Right lobe of liver (tissue), 6 donors: ENCODE data around the gene ISLR2. TPM values are rescaled to one million over a fixed set of nuclear protein-coding genes. Genes with fewer than 3 reads are reported as not detected.

Experiments
- ATAC-seq, 4 donors: fragments of 200-7000 bp; cut with Tn5 transposase; one replicate each; pipeline ENCODE4 v1.9.1; 2020; ENCODE audit warnings: mild to moderate bottlenecking in 4 of 4, moderate library complexity in 4 of 4
- DNase-seq, 3 donors: peaks; one replicate each; pipeline ENCODE4 v3.0.0-alpha.2; 2020
- H3K27ac ChIP-seq, 3 donors: fragments of 200-600 bp; one replicate each; pipeline ENCODE4 v1.8.0; 2022
- H3K27me3 ChIP-seq, 2 donors: fragments of 200-600 bp; one replicate each; pipeline ENCODE4 v1.8.0; 2022
- H3K36me3 ChIP-seq, 4 donors: fragments of 200-600 bp; sonication (generic) in 1 of 4; one replicate each; pipeline versions ENCODE4 v1.5.1 to v1.8.0; 2017 to 2022; ENCODE audit warnings: control low read depth in 1 of 4
- H3K4me1 ChIP-seq, 4 donors: fragments of 200-600 bp; sonication (generic) in 1 of 4; one replicate each; pipeline versions ENCODE4 v1.5.1 to v1.8.0; 2017 to 2022; ENCODE audit warnings: control low read depth in 1 of 4
- H3K4me3 ChIP-seq, 3 donors: fragments of 200-600 bp; one replicate each; pipeline ENCODE4 v1.8.0; 2022
- H3K9me3 ChIP-seq, 4 donors: fragments of 200-600 bp; sonication (generic) in 1 of 4; one replicate each; pipeline versions ENCODE4 v1.5.1 to v1.8.0; 2017 to 2022; ENCODE audit warnings: control low read depth in 1 of 4
- CTCF ChIP-seq, 4 donors: fragments of 200-600 bp in 3 of 4; fragments of 450-650 bp in 1 of 4; IDR thresholded peaks; one replicate each; pipeline versions ENCODE4 v1.5.1 to v1.8.0; 2016 to 2022; ENCODE audit warnings: antibody characterized with exemption in 4 of 4, mild to moderate bottlenecking in 2 of 4
- POLR2A ChIP-seq: fragments of 450-650 bp; IDR thresholded peaks from one replicate; pipeline ENCODE4 v1.6.1; 2017; ENCODE audit warnings: antibody characterized with exemption, mild to moderate bottlenecking
- WGBS: methylation state at CpG from one replicate; pipeline ENCODE4 v1.1.6; 2018; ENCODE audit warnings: low coverage, low lambda C conversion rate; ENCODE audit not compliant: insufficient coverage; ENCODE audit errors: missing lambda C conversion rate; 5-methylcytosine and 5-hydroxymethylcytosine counted together
- intact Hi-C, 2 donors: fragments of 100-400 bp; cut with DNase I; formaldehyde crosslinking; loops; one replicate each; pipeline versions ENCODE4 v1.11.2 to v1.14.1; 2022
- total RNA-seq, 6 experiments: library from RNA; depleted of rRNA in 2 of 6; stranded (reverse); fragments of >200 nt in 2 of 6; fragmentation: NEBNext Ultra II Directional in 3 of 6; extraction: Animal tissue kit (Norgen Biotek cat#: 25700) in 3 of 6; gene quantifications; one replicate each; pipeline versions ENCODE4 v1.1.0 to v1.2.4, GENCODE V29; 2016 to 2023
- donor health status: DM: no; HTN: yes; CAD: no.
- donor health status: DM: no; HTN: no; CAD: no.
- donor health status: DM: no; HTN: no; CAD: no.
- donor health status: DM: no; HTN: yes; CAD: no.
- donor health status: DM: no; HTN: yes; CAD: no.

Gene ISLR2
- total RNA-seq, 6 experiments from 2014 or later = 0.04 TPM; not detected in 5

GRCh38 chr15:74123658-74124057, 6.7 kb upstream of the ISLR2 start:
- H3K27ac ChIP-seq = no peak overlapping the region
- no peaks in the 10 kb centered on the region for H3K36me3 ChIP-seq
- H3K4me1 ChIP-seq = peaks cover 0 to 12% (median 5%) of the 10 kb centered on the region in 4 donors
- intact Hi-C loops = no loop called here
- DNase-seq (no peak), ATAC-seq (no peak)
- H3K9me3 ChIP-seq = no peaks in the 10 kb centered on the region
- TF ChIP-seq CTCF (IDR thresholded peaks at IDR 0.05) (no peak), POLR2A (no peak)
- peaks cover 5 to 8% of the 10 kb centered on the region in 2 donors for H3K27me3 ChIP-seq
- no peak overlapping the region for H3K4me3 ChIP-seq
- 53% methylated on average over 4 of the region's 4 CpGs for WGBS

GRCh38 chr15:74124196-74124595, 6.2 kb upstream of the ISLR2 start:
- Histone ChIP-seq H3K4me3 (no peak overlapping the region), H3K27ac (no peak overlapping the region), H3K36me3 (no peaks in the 10 kb centered on the region), H3K9me3 (no peaks in the 10 kb centered on the region), H3K4me1 (peaks cover 0 to 12% (median 5%) of the 10 kb centered on the region in 4 donors), H3K27me3 (peaks cover 6 to 8% of the 10 kb centered on the region in 2 donors)
- ATAC-seq (no peak), DNase-seq (no peak)
- 81% methylated on average over 3 of the region's 3 CpGs for WGBS
- TF ChIP-seq CTCF (IDR thresholded peaks at IDR 0.05) (no peak), POLR2A (no peak)
- intact Hi-C loops = no loop called here

- Histone ChIP-seq H3K36me3 (no peaks in the 10 kb centered on the region), H3K27me3 (peaks cover 6 to 8% of the 10 kb centered on the region in 2 donors), H3K4me3 (no peak overlapping the region), H3K27ac (no peak overlapping the region), H3K9me3 (no peaks in the 10 kb centered on the region), H3K4me1 (peaks cover 0 to 12% (median 5%) of the 10 kb centered on the region in 4 donors)
- ATAC-seq (no peak), DNase-seq (no peak)
- no peak for TF ChIP-seq POLR2A
- no peak for TF ChIP-seq CTCF (IDR thresholded peaks at IDR 0.05)
- intact Hi-C loops = loop anchor here in 1 of 2 donors (5.0 kb wide), 1 partner anchor 183 kb away; no protein-coding TSS in a partner anchor
- 70% methylated on average over 5 of the region's 7 CpGs for WGBS
These were observed 5.6 kb upstream of the ISLR2 start for GRCh38 chr15:74124759-74125158.

- Histone ChIP-seq H3K27me3 (peaks cover 17 to 19% of the 10 kb centered on the region in 2 donors), H3K36me3 (no peaks in the 10 kb centered on the region), H3K27ac (no peak overlapping the region), H3K4me1 (peaks cover 0 to 12% (median 5%) of the 10 kb centered on the region in 4 donors), H3K4me3 (peak overlapping the region in 2 of 3 donors; percentile 5 to 33), H3K9me3 (no peaks in the 10 kb centered on the region)
- intact Hi-C loops = loop anchor here in 1 of 2 donors (5.0 kb wide), 1 partner anchor 180 kb away; no protein-coding TSS in a partner anchor
- WGBS = 19% methylated on average over 14 of the region's 44 CpGs
- ATAC-seq = peak; percentile 96 to 99 (median 98)
- TF ChIP-seq POLR2A = no peak
- TF ChIP-seq CTCF (IDR thresholded peaks at IDR 0.05) = peak; percentile 96 to 99 (median 98)
- DNase-seq = peak; percentile 89 to 90 (median 89)
These were observed 3.0 kb upstream of the ISLR2 start for GRCh38 chr15:74127255-74127953.
